DND-41 (cell line): ENCODE measurements around the gene RTKN2.

Source experiments
- EZH2 ChIP-seq: IDR thresholded peaks from 3 replicates; pipeline ENCODE4 v1.6.1; 2012; ENCODE audit warnings: borderline replicate concordance, low read depth, mild to moderate bottlenecking, moderate library complexity, low read length, inconsistent platforms; ENCODE audit not compliant: severe bottlenecking
- TF ChIP-seq, protein P1 (sequence below): IDR thresholded peaks from 2 replicates; pipeline ENCODE4 v1.5.1; 2012; ENCODE audit warnings: borderline replicate concordance, low read length, moderate library complexity, mild to moderate bottlenecking; ENCODE audit not compliant: poor library complexity, severe bottlenecking; ENCODE audit errors: extremely low read depth

DNA sequence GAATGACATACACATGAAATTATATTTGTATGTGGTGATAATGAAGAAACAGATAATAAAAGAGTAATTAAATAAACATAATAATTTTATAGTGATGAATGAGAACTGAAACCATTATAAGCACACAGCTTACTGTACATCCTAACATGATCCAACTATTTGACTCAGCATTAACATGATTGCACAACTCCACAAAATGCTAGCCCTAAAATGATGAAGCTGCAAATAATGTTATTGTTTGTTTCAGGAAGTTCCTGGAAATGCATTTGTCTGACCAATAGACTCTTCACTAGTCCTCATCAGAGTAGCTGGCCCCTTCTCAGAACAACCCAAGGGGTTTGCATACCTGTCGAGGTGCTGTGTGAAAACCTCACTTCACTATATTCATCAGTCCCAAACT, 115.5 kb downstream of the RTKN2 start:
- TF ChIP-seq, protein P1, sequence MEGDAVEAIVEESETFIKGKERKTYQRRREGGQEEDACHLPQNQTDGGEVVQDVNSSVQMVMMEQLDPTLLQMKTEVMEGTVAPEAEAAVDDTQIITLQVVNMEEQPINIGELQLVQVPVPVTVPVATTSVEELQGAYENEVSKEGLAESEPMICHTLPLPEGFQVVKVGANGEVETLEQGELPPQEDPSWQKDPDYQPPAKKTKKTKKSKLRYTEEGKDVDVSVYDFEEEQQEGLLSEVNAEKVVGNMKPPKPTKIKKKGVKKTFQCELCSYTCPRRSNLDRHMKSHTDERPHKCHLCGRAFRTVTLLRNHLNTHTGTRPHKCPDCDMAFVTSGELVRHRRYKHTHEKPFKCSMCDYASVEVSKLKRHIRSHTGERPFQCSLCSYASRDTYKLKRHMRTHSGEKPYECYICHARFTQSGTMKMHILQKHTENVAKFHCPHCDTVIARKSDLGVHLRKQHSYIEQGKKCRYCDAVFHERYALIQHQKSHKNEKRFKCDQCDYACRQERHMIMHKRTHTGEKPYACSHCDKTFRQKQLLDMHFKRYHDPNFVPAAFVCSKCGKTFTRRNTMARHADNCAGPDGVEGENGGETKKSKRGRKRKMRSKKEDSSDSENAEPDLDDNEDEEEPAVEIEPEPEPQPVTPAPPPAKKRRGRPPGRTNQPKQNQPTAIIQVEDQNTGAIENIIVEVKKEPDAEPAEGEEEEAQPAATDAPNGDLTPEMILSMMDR = no peak
- TF ChIP-seq EZH2 = no peak
